OCI-LY7 (cell line): ENCODE measurements around the gene WWOX.

Experiments
- CTCF ChIP-seq: fragments of 200-600 bp; sonication (generic); conservative IDR thresholded peaks from 2 replicates; pipeline ENCODE4 v1.5.1; 2014; ENCODE audit warnings: mild to moderate bottlenecking, antibody characterized with exemption, low read length, moderate library complexity, mixed read lengths
- EZH2phosphoT487 ChIP-seq: fragments of 200-600 bp; sonication (generic); IDR thresholded peaks from 2 replicates; pipeline ENCODE4 v1.6.1; 2018; ENCODE audit warnings: low read depth, borderline replicate concordance, mild to moderate bottlenecking, mixed run types, antibody characterized with exemption, low read length, moderate library complexity, mixed read lengths

GRCh38 chr16:78552106-78552675, 452.7 kb downstream of the WWOX start:
- no peak for TF ChIP-seq CTCF
- TF ChIP-seq EZH2phosphoT487 = no peak
